GM23248 (cell line): ENCODE results near the gene CWC25. TPM values are rescaled to one million over a fixed set of nuclear protein-coding genes. Genes with fewer than 3 reads are reported as not detected.

Experiments used
- DNase-seq: peaks from one replicate; pipeline ENCODE4 v3.0.0-alpha.2; 2015
- H2AFZ ChIP-seq: fragments of 200-600 bp; sonication (generic); 2 replicates; pipeline ENCODE4 v1.6.1; 2016; ENCODE audit warnings: antibody characterized with exemption
- H3F3A ChIP-seq: fragments of 200-600 bp; sonication (generic); 2 replicates; pipeline ENCODE4 v1.6.1; 2016; ENCODE audit warnings: mild to moderate bottlenecking, antibody characterized with exemption, mixed run types; ENCODE audit not compliant: insufficient read depth
- H3K27ac ChIP-seq: fragments of 200-600 bp; sonication (generic); 2 replicates; pipeline ENCODE4 v1.5.1; 2016; ENCODE audit warnings: mild to moderate bottlenecking
- H3K27me3 ChIP-seq: fragments of 200-600 bp; sonication (generic); replicated peaks from 2 replicates; pipeline ENCODE4 v1.6.1; 2016; ENCODE audit warnings: mild to moderate bottlenecking; ENCODE audit not compliant: insufficient read depth
- H3K36me3 ChIP-seq: fragments of 200-600 bp; sonication (generic); 2 replicates; pipeline ENCODE4 v1.6.1; 2016; ENCODE audit warnings: low read depth, mild to moderate bottlenecking
- H3K4me1 ChIP-seq: fragments of 200-600 bp; sonication (generic); 2 replicates; pipeline ENCODE4 v1.6.1; 2016; ENCODE audit warnings: mild to moderate bottlenecking; ENCODE audit not compliant: insufficient read depth
- H3K4me2 ChIP-seq: fragments of 200-600 bp; sonication (generic); one replicate; pipeline ENCODE4 v1.6.1; 2016; ENCODE audit warnings: mild to moderate bottlenecking; ENCODE audit not compliant: unreplicated experiment
- H3K4me3 ChIP-seq: fragments of 200-600 bp; sonication (generic); 2 replicates; pipeline ENCODE4 v1.5.1; 2016; ENCODE audit warnings: mild to moderate bottlenecking
- H3K79me2 ChIP-seq: fragments of 200-600 bp; sonication (generic); 2 replicates; pipeline ENCODE4 v1.6.1; 2016; ENCODE audit warnings: mild to moderate bottlenecking; ENCODE audit not compliant: insufficient read depth
- H3K9ac ChIP-seq: fragments of 200-600 bp; sonication (generic); 2 replicates; pipeline ENCODE4 v1.6.1; 2016; ENCODE audit warnings: mild to moderate bottlenecking
- H3K9me2 ChIP-seq: fragments of 200-600 bp; sonication (generic); 2 replicates; pipeline ENCODE4 v1.6.1; 2016; ENCODE audit warnings: mixed run types, mild to moderate bottlenecking, moderate library complexity; ENCODE audit not compliant: insufficient read depth
- H3K9me3 ChIP-seq: fragments of 200-600 bp; sonication (generic); one replicate; pipeline ENCODE4 v1.6.1; 2017; ENCODE audit warnings: low read depth
- H4K20me1 ChIP-seq: fragments of 200-600 bp; sonication (generic); 2 replicates; pipeline ENCODE4 v1.6.0; 2016; ENCODE audit not compliant: insufficient read depth
- EZH2 ChIP-seq: fragments of 200-600 bp; sonication (generic); IDR thresholded peaks from 2 replicates; pipeline ENCODE4 v1.6.1; 2018; ENCODE audit warnings: antibody characterized with exemption, mild to moderate bottlenecking; ENCODE audit not compliant: insufficient read depth, poor library complexity, severe bottlenecking
- EZH2phosphoT487 ChIP-seq: fragments of 200-600 bp; sonication (generic); IDR thresholded peaks from 2 replicates; pipeline ENCODE4 v1.6.1; 2018; ENCODE audit warnings: antibody characterized with exemption, moderate library complexity, mild to moderate bottlenecking, low read depth; ENCODE audit not compliant: insufficient read depth
- WGBS, 2 experiments: methylation state at CpG; one replicate each; pipeline ENCODE4 v1.1.6; 2015 to 2017; ENCODE audit warnings: low lambda C conversion rate in 2 of 2, low coverage in 1 of 2; ENCODE audit errors: missing lambda C conversion rate in 2 of 2; 5-methylcytosine and 5-hydroxymethylcytosine counted together
- in situ Hi-C: fragments of 300-500 bp; cut with MboI; formaldehyde crosslinking; loops from 2 replicates; pipeline ENCODE4 v1.15.0; 2020
- polyA plus RNA-seq: library from polyadenylated mRNA; unstranded; fragments of >200 nt; fragmentation: Nextera tagmentation; extraction: Ambion mirVana; gene quantifications from 2 replicates; pipeline ENCODE4 v1.2.1, GENCODE V29; 2016
- total RNA-seq: library from RNA; depleted of rRNA; stranded (reverse); fragments of >200 nt; shearing (Covaris generic); gene quantifications from 2 replicates; pipeline ENCODE4 v1.2.3, GENCODE V29; 2014

The CWC25 gene
- total and polyA plus RNA-seq, 2 experiments from 2014 or later = 9.7 to 14.2 TPM

- H3K9me3 ChIP-seq = no peaks in the 10 kb centered on the region
- H3K27ac ChIP-seq = no peak overlapping the region
- in situ Hi-C loops = no loop called here
- H3K4me1 ChIP-seq = peaks cover 3% of the 10 kb centered on the region; the same call in 1 of the 2 replicates
- H3K4me3 ChIP-seq = no peak overlapping the region
- H3F3A ChIP-seq = peaks cover 8% of the 10 kb centered on the region
- no peak overlapping the region for H3K4me2 ChIP-seq
- no peak overlapping the region for H2AFZ ChIP-seq
- H3K9ac ChIP-seq = no peak overlapping the region
- TF ChIP-seq EZH2 (no peak), EZH2phosphoT487 (no peak)
- no peak for DNase-seq
- H3K79me2 ChIP-seq = no peaks in the 10 kb centered on the region
- H3K36me3 ChIP-seq = peaks cover 62% of the 10 kb centered on the region
- no peaks in the 10 kb centered on the region for H4K20me1 ChIP-seq
- H3K9me2 ChIP-seq = no peaks in the 10 kb centered on the region
- H3K27me3 ChIP-seq = no peaks in the 10 kb centered on the region
Observed at GRCh38 chr17:38773258-38773657, 51.9 kb downstream of the CWC25 start.

DNA sequence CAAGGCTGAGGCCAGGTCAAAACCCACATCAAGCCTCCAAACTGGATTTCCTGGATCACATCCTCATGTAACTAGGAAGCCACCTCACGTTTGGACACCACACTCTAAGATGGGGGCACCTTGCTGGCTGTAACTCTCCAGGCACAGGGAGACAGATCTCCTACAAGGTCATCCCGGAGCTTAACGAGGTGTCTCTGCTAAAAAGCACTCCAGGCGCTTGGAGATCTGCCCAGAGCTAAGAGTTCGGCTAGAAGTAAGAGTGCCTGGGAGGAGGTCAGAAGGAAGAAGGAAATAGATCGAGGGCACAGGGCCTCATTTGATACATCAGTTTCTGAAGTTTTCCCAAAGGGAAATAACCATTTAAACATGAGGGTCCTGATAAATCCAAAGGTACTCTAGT, 56.7 kb downstream of the CWC25 start:
- in situ Hi-C loops = no loop called here
- H4K20me1 ChIP-seq = no peaks in the 10 kb centered on the region
- DNase-seq = no peak
- no peak overlapping the region for H2AFZ ChIP-seq
- no peaks in the 10 kb centered on the region for H3K79me2 ChIP-seq
- WGBS, 2 experiments = 65 to 68% methylated on average over 6 of the region's 6 CpGs
- TF ChIP-seq EZH2phosphoT487 = no peak
- TF ChIP-seq EZH2 = no peak
- no peak overlapping the region for H3K27ac ChIP-seq
- no peaks in the 10 kb centered on the region for H3K27me3 ChIP-seq
- 0 out of 2 replicates have a peak, but pooled peaks cover 12% of the 10 kb centered on the region for H3F3A ChIP-seq
- H3K9ac ChIP-seq = no peak overlapping the region
- no peak overlapping the region for H3K4me2 ChIP-seq
- peaks cover 34% of the 10 kb centered on the region; the same call in 1 of the 2 replicates for H3K36me3 ChIP-seq
- H3K4me1 ChIP-seq = no peaks in the 10 kb centered on the region
- H3K9me3 ChIP-seq = no peaks in the 10 kb centered on the region
- H3K4me3 ChIP-seq = no peak overlapping the region
- H3K9me2 ChIP-seq = no peaks in the 10 kb centered on the region

- TF ChIP-seq EZH2phosphoT487 (no peak), EZH2 (no peak)
- Histone ChIP-seq H3K9me3 (no peaks in the 10 kb centered on the region), H3K27me3 (no peaks in the 10 kb centered on the region), H3K36me3 (peaks cover 17% of the 10 kb centered on the region; the same call in 1 of the 2 replicates), H3K4me2 (no peak overlapping the region), H3K4me1 (no peaks in the 10 kb centered on the region), H3K9ac (no peak overlapping the region), H3F3A (peaks cover 29% of the 10 kb centered on the region; the same call in 1 of the 2 replicates), H3K9me2 (no peaks in the 10 kb centered on the region), H3K79me2 (no peaks in the 10 kb centered on the region), H3K4me3 (no peak overlapping the region), H3K27ac (no peak overlapping the region), H4K20me1 (no peaks in the 10 kb centered on the region), H2AFZ (no peak overlapping the region)
- 92 to 94% methylated on average over 5 of the region's 5 CpGs for WGBS, 2 experiments
- no peak for DNase-seq
- in situ Hi-C loops = no loop called here
Observed at GRCh38 chr17:38766341-38766740, 58.8 kb downstream of the CWC25 start.

DNA sequence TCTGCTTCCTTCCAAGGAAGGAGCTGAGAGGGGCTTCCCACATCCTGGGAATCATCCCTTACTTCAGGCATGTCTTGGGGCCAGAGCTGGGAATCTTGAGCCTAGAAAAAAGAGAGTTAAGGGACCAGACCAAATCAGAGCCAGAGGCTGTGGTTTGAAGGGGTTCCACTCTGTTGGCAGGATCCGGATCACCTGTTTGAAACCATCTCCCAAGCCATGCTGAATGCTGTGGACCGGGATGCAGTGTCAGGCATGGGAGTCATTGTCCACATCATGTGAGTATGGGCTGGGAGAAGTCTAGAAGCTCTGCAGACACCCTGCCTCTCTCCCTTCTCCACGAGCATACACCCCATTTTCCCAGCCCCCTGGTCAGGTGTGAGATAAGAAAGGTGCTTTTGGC, 62.9 kb downstream of the CWC25 start:
- no peaks in the 10 kb centered on the region for H3K9me2 ChIP-seq
- H2AFZ ChIP-seq = no peak overlapping the region
- H3K27me3 ChIP-seq = no peaks in the 10 kb centered on the region
- no peak overlapping the region for H3K9ac ChIP-seq
- no peak overlapping the region for H3K4me3 ChIP-seq
- TF ChIP-seq EZH2 (no peak), EZH2phosphoT487 (no peak)
- no peak overlapping the region for H3K27ac ChIP-seq
- no peaks in the 10 kb centered on the region for H3K9me3 ChIP-seq
- 89 to 100% methylated on average over 3 of the region's 3 CpGs for WGBS, 2 experiments
- H4K20me1 ChIP-seq = no peaks in the 10 kb centered on the region
- DNase-seq = no peak
- in situ Hi-C loops = no loop called here
- peaks cover 20% of the 10 kb centered on the region for H3K79me2 ChIP-seq
- peaks cover 34% of the 10 kb centered on the region; the same call in 1 of the 2 replicates for H3K36me3 ChIP-seq
- H3K4me2 ChIP-seq = no peak overlapping the region
- no peaks in the 10 kb centered on the region for H3K4me1 ChIP-seq
- H3F3A ChIP-seq = peaks cover 32% of the 10 kb centered on the region

GRCh38 chr17:38761612-38762011, 63.5 kb downstream of the CWC25 start:
- H3K4me1 ChIP-seq = no peaks in the 10 kb centered on the region
- H3K27ac ChIP-seq = no peak overlapping the region
- no peaks in the 10 kb centered on the region for H3K27me3 ChIP-seq
- TF ChIP-seq EZH2phosphoT487 = no peak
- no peak for TF ChIP-seq EZH2
- no peak overlapping the region for H3K9ac ChIP-seq
- H3K4me2 ChIP-seq = no peak overlapping the region
- no peaks in the 10 kb centered on the region for H3K9me2 ChIP-seq
- H4K20me1 ChIP-seq = no peaks in the 10 kb centered on the region
- H3K9me3 ChIP-seq = no peaks in the 10 kb centered on the region
- peaks cover 39% of the 10 kb centered on the region for H3K36me3 ChIP-seq
- in situ Hi-C loops = no loop called here
- peaks cover 28% of the 10 kb centered on the region for H3F3A ChIP-seq
- WGBS, 2 experiments = 89 to 97% methylated on average over 4 of the region's 4 CpGs
- H3K4me3 ChIP-seq = no peak overlapping the region
- H2AFZ ChIP-seq = no peak overlapping the region
- H3K79me2 ChIP-seq = peaks cover 25% of the 10 kb centered on the region
- peak; percentile 48 for DNase-seq
